GM18526 (cell line): ENCODE results near the gene KCNH6.

Source experiments
- POLR2A ChIP-seq: IDR thresholded peaks from 3 replicates; pipeline ENCODE4 v1.6.1; 2011; ENCODE audit not compliant: insufficient read length; ENCODE audit errors: extremely low read depth

KCNH6 gene

GRCh38 chr17:63533433-63534077, 10.4 kb downstream of the KCNH6 start:
- TF ChIP-seq POLR2A: no peak

- TF ChIP-seq POLR2A: no peak
Measured at GRCh38 chr17:63534078-63534570, 11.0 kb downstream of the KCNH6 start.

GRCh38 chr17:63534816-63535455, 11.8 kb downstream of the KCNH6 start:
- no peak for TF ChIP-seq POLR2A

- TF ChIP-seq POLR2A: no peak
Measured at GRCh38 chr17:63535640-63536039, 12.5 kb downstream of the KCNH6 start.

- TF ChIP-seq POLR2A: no peak
Measured at GRCh38 chr17:63537001-63537400, 13.8 kb downstream of the KCNH6 start.

GRCh38 chr17:63537991-63538692, 15.0 kb downstream of the KCNH6 start:
- TF ChIP-seq POLR2A: no peak

- no peak for TF ChIP-seq POLR2A
Measured at GRCh38 chr17:63538693-63539595, 15.8 kb downstream of the KCNH6 start.

GRCh38 chr17:63540590-63540989, 17.4 kb downstream of the KCNH6 start:
- TF ChIP-seq POLR2A: no peak

GRCh38 chr17:63542218-63542545, 19.0 kb downstream of the KCNH6 start:
- TF ChIP-seq POLR2A: no peak

GRCh38 chr17:63542942-63543821, 20.0 kb downstream of the KCNH6 start:
- TF ChIP-seq POLR2A: no peak

- TF ChIP-seq POLR2A: no peak
Measured at GRCh38 chr17:63543822-63544420, 20.8 kb downstream of the KCNH6 start.

- TF ChIP-seq POLR2A: no peak
Measured at GRCh38 chr17:63544467-63545301, 21.5 kb downstream of the KCNH6 start.
